Omental fat pad (tissue), 4 donors: ENCODE results near the gene TEAD2. TPM values are rescaled to one million over a fixed set of nuclear protein-coding genes. Genes with fewer than 3 reads are reported as not detected.
A peak's percentile ranks its signal among the peaks of the same experiment; 100 is the strongest.

Source experiments
- ATAC-seq: fragments of 150-250 bp; one replicate; pipeline ENCODE4 v1.9.1; 2016; ENCODE audit warnings: mild to moderate bottlenecking, moderate library complexity; ENCODE audit not compliant: low FRiP score
- DNase-seq: peaks from one replicate; pipeline ENCODE4 v3.0.0-alpha.2; 2019; ENCODE audit warnings: low spot score
- CTCF ChIP-seq, 3 donors: fragments of 450-650 bp; IDR thresholded peaks; one replicate each; pipeline ENCODE4 v1.5.1; 2016 to 2017; ENCODE audit warnings: antibody characterized with exemption in 3 of 3, mild to moderate bottlenecking in 3 of 3, moderate library complexity in 2 of 3
- total RNA-seq, 4 donors: library from RNA; depleted of rRNA; stranded (reverse); fragments of >200 nt; gene quantifications; one replicate each; pipeline ENCODE4 v1.1.0, GENCODE V29; 2016

Gene TEAD2
- total RNA-seq, 4 donors from 2014 or later = 19.9 to 35.0 (median 26.1) TPM

- ATAC-seq = no peak
- TF ChIP-seq CTCF (IDR thresholded peaks at IDR 0.05) = no peak
- DNase-seq = no peak
Measured at GRCh38 chr19:49403404-49404187, 41.4 kb upstream of the TEAD2 start.

DNA sequence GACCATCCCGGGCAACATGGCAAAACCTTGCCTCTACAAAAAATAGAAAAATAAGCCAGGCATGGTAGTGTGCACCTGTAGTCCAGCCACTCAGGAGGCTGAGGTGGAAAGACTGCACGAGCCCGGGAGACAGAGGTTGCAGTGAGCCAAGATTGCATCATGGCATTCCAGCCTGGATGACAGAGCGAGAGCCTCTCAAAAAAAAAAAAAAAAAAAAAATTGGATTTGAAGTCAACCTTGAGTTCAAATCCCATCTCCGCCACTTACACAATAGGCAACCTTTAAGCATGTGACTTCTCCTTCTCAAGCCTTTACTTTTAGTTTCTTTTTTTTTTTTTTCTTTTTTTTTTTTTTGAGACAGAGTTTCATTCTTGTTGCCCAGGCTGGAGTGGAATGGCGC lies 37.8 kb upstream of the TEAD2 start:
- no peak for DNase-seq
- ATAC-seq = no peak
- TF ChIP-seq CTCF (IDR thresholded peaks at IDR 0.05) = no peak

- no peak for TF ChIP-seq CTCF (IDR thresholded peaks at IDR 0.05)
- ATAC-seq = no peak
- no peak for DNase-seq
Measured at GRCh38 chr19:49398931-49399330, 36.7 kb upstream of the TEAD2 start.

GRCh38 chr19:49398001-49398615 lies 35.9 kb upstream of the TEAD2 start:
- DNase-seq (no peak), ATAC-seq (no peak)
- no peak for TF ChIP-seq CTCF (IDR thresholded peaks at IDR 0.05)

- TF ChIP-seq CTCF (IDR thresholded peaks at IDR 0.05) = no peak
- DNase-seq = no peak
- ATAC-seq = no peak
Measured at GRCh38 chr19:49396738-49397505, 34.7 kb upstream of the TEAD2 start.

DNA sequence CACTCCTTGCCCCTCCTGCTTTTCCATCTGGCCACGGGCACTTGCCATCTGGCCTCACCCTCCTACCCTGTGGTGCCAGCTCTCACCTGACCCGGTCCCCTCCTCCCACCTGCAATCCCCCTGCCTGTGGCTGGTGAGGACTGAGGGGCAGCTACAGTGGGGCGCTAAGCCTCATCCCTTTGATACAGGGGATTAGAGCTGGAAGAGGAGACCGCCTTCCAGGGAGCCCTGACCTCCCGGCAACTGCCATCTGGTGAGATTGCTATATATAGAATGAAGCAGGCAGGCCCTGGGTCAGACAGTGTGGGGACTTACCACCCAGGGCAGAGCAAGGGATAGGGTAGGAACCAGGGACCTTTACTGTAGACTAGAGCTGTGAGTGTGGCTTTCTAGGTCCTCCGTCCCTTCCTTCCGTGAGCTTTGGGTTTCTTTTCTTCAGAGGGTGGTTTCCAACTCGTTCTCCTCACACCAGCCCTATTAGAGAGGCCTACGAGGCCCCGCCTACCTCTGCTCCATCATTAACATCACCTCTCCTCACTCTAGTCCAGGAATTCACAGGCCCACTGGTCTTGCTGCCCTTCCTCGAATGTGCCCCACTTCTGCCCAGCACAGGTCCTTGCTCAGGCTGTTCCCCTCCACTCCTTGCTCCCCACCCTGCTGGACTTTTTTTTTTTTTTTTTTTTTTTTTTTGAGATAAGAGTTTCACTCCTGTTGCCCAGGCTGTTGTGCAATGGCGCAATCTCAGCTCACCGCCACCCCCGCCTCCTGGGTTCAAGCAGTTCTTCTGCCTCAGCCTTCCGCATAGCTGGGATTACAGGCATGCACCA lies 33.6 kb upstream of the TEAD2 start:
- ATAC-seq (peak; percentile 25), DNase-seq (no peak)
- TF ChIP-seq CTCF (IDR thresholded peaks at IDR 0.05) = no peak
